ENCODE measurements around the gene SLC35D1.

The SLC35D1 gene

GRCh38 chr1:67019600-67020136 is 34.3 kb downstream of the SLC35D1 start:
- Histone ChIP-seq H3K27me3 (ENCODE audit: insufficient read depth, low read length, poor library complexity, severe bottlenecking) (no peaks in the 10 kb centered on the region), H3K9me2 (replicated peaks; ENCODE audit: low read depth, low read length) (no peaks in the 10 kb centered on the region), H3K9me3 (ENCODE audit: insufficient read depth, low read depth, low read length) (no peaks in the 10 kb centered on the region), H3K79me2 (ENCODE audit: insufficient read depth, low read length) (no peaks in the 10 kb centered on the region), H3F3A (ENCODE audit: low read depth) (no peaks in the 10 kb centered on the region), H3K4me2 (ENCODE audit: low read depth, low read length, poor library complexity, severe bottlenecking) (no peak overlapping the region), H3K4me1 (ENCODE audit: insufficient read depth, low read length, poor library complexity, severe bottlenecking) (no peaks in the 10 kb centered on the region), H3K4me3 (ENCODE audit: low read length, poor library complexity, severe bottlenecking) (no peak overlapping the region), H3K9ac (ENCODE audit: low read depth, low read length, poor library complexity, severe bottlenecking) (no peak overlapping the region), H4K20me1 (ENCODE audit: insufficient read depth, low read length, poor library complexity, severe bottlenecking) (no peaks in the 10 kb centered on the region), H3K36me3 (ENCODE audit: insufficient read depth, low read length) (peaks cover 42% of the 10 kb centered on the region; the same call in 1 of the 2 replicates), H2AFZ (ENCODE audit: low read length) (no peak overlapping the region)
- TF ChIP-seq CTCF (conservative IDR thresholded peaks at IDR 0.05; ENCODE audit: low read length) (no peak), EZH2phosphoT487 (IDR thresholded peaks at IDR 0.05; ENCODE audit: borderline replicate concordance) (no peak)

- Histone ChIP-seq H3K79me2 (ENCODE audit: insufficient read depth, low read length) (no peaks in the 10 kb centered on the region), H3F3A (ENCODE audit: low read depth) (no peaks in the 10 kb centered on the region), H3K9me2 (replicated peaks; ENCODE audit: low read depth, low read length) (no peaks in the 10 kb centered on the region), H3K4me2 (ENCODE audit: low read depth, low read length, poor library complexity, severe bottlenecking) (no peak overlapping the region), H2AFZ (ENCODE audit: low read length) (no peak overlapping the region), H3K4me1 (ENCODE audit: insufficient read depth, low read length, poor library complexity, severe bottlenecking) (no peaks in the 10 kb centered on the region), H3K4me3 (ENCODE audit: low read length, poor library complexity, severe bottlenecking) (no peak overlapping the region), H4K20me1 (ENCODE audit: insufficient read depth, low read length, poor library complexity, severe bottlenecking) (no peaks in the 10 kb centered on the region), H3K9me3 (ENCODE audit: insufficient read depth, low read depth, low read length) (no peaks in the 10 kb centered on the region), H3K36me3 (ENCODE audit: insufficient read depth, low read length) (peaks cover 41% of the 10 kb centered on the region; the same call in 1 of the 2 replicates), H3K27me3 (ENCODE audit: insufficient read depth, low read length, poor library complexity, severe bottlenecking) (no peaks in the 10 kb centered on the region), H3K9ac (ENCODE audit: low read depth, low read length, poor library complexity, severe bottlenecking) (no peak overlapping the region)
- TF ChIP-seq EZH2phosphoT487 (IDR thresholded peaks at IDR 0.05; ENCODE audit: borderline replicate concordance) = no peak
Observed at GRCh38 chr1:67019121-67019520, 34.8 kb downstream of the SLC35D1 start.

- peaks cover 41% of the 10 kb centered on the region; the same call in 1 of the 2 replicates for H3K36me3 ChIP-seq (ENCODE audit: insufficient read depth, low read length)
- H4K20me1 ChIP-seq (ENCODE audit: insufficient read depth, low read length, poor library complexity, severe bottlenecking) = no peaks in the 10 kb centered on the region
- TF ChIP-seq EZH2phosphoT487 (IDR thresholded peaks at IDR 0.05; ENCODE audit: borderline replicate concordance) (no peak), CTCF (conservative IDR thresholded peaks at IDR 0.05; ENCODE audit: low read length) (no peak)
- no peaks in the 10 kb centered on the region for H3F3A ChIP-seq (ENCODE audit: low read depth)
- H3K27me3 ChIP-seq (ENCODE audit: insufficient read depth, low read length, poor library complexity, severe bottlenecking) = no peaks in the 10 kb centered on the region
- H3K79me2 ChIP-seq (ENCODE audit: insufficient read depth, low read length) = no peaks in the 10 kb centered on the region
- no peak overlapping the region for H2AFZ ChIP-seq (ENCODE audit: low read length)
- H3K9me2 ChIP-seq (replicated peaks; ENCODE audit: low read depth, low read length) = no peaks in the 10 kb centered on the region
- no peak overlapping the region for H3K4me2 ChIP-seq (ENCODE audit: low read depth, low read length, poor library complexity, severe bottlenecking)
- H3K4me3 ChIP-seq (ENCODE audit: low read length, poor library complexity, severe bottlenecking) = no peak overlapping the region
- H3K9ac ChIP-seq (ENCODE audit: low read depth, low read length, poor library complexity, severe bottlenecking) = no peak overlapping the region
- no peaks in the 10 kb centered on the region for H3K9me3 ChIP-seq (ENCODE audit: insufficient read depth, low read depth, low read length)
- H3K4me1 ChIP-seq (ENCODE audit: insufficient read depth, low read length, poor library complexity, severe bottlenecking) = no peaks in the 10 kb centered on the region
Observed at GRCh38 chr1:67018574-67018973, 35.4 kb downstream of the SLC35D1 start.

GRCh38 chr1:67013573-67013972 is 40.4 kb downstream of the SLC35D1 start:
- Histone ChIP-seq H3F3A (ENCODE audit: low read depth) (no peaks in the 10 kb centered on the region), H3K9ac (ENCODE audit: low read depth, low read length, poor library complexity, severe bottlenecking) (no peak overlapping the region), H4K20me1 (ENCODE audit: insufficient read depth, low read length, poor library complexity, severe bottlenecking) (no peaks in the 10 kb centered on the region), H3K36me3 (ENCODE audit: insufficient read depth, low read length) (peaks cover 48% of the 10 kb centered on the region; the same call in 1 of the 2 replicates), H3K4me1 (ENCODE audit: insufficient read depth, low read length, poor library complexity, severe bottlenecking) (no peaks in the 10 kb centered on the region), H3K4me3 (ENCODE audit: low read length, poor library complexity, severe bottlenecking) (no peak overlapping the region), H3K9me3 (ENCODE audit: insufficient read depth, low read depth, low read length) (no peaks in the 10 kb centered on the region), H3K27me3 (ENCODE audit: insufficient read depth, low read length, poor library complexity, severe bottlenecking) (no peaks in the 10 kb centered on the region), H2AFZ (ENCODE audit: low read length) (no peak overlapping the region), H3K79me2 (ENCODE audit: insufficient read depth, low read length) (no peaks in the 10 kb centered on the region; the same call in 1 of the 2 replicates), H3K9me2 (replicated peaks; ENCODE audit: low read depth, low read length) (no peaks in the 10 kb centered on the region), H3K4me2 (ENCODE audit: low read depth, low read length, poor library complexity, severe bottlenecking) (no peak overlapping the region)
- TF ChIP-seq EZH2phosphoT487 (IDR thresholded peaks at IDR 0.05; ENCODE audit: borderline replicate concordance) (no peak), CTCF (conservative IDR thresholded peaks at IDR 0.05; ENCODE audit: low read length) (no peak)

All from Loucy (cell line).